Right hindlimb (tissue), 1 donor: ENCODE results near the gene CTSA.
"Not testable (repeated sequence)": the region's sequence is repeated elsewhere in the genome, so short reads cannot be mapped to it uniquely, and the experiment has no call there.

Source experiments
- DNase-seq: peaks from one replicate; pipeline ENCODE4 v3.0.0-alpha.2; 2018

CTSA gene

GRCh38 chr20:45897289-45897688 is 6.2 kb downstream of the CTSA start:
- DNase-seq: no peak

DNA sequence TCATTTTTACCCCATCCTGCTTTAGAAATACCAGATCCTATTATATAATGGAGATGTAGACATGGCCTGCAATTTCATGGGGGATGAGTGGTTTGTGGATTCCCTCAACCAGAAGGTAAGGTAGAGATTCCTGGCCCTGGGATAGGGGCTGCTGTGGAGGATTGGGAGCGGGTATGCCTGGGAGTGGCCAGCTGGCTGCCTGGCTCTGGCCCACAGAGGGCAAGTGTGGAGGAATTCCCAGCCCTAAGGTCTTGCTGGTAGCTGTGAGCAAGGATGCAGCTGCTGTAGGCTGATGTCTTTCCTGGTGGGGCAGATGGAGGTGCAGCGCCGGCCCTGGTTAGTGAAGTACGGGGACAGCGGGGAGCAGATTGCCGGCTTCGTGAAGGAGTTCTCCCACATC is 6.6 kb downstream of the CTSA start:
- DNase-seq: no peak

DNA sequence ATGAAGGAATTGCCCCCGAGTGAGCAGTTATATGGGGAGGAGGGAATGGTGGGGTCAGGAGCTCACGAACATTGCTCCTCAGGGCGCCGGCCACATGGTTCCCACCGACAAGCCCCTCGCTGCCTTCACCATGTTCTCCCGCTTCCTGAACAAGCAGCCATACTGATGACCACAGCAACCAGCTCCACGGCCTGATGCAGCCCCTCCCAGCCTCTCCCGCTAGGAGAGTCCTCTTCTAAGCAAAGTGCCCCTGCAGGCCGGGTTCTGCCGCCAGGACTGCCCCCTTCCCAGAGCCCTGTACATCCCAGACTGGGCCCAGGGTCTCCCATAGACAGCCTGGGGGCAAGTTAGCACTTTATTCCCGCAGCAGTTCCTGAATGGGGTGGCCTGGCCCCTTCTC is 7.2 kb downstream of the CTSA start:
- no peak for DNase-seq

- DNase-seq: no peak
These were observed 8.1 kb downstream of the CTSA start for GRCh38 chr20:45899046-45899835.

DNA sequence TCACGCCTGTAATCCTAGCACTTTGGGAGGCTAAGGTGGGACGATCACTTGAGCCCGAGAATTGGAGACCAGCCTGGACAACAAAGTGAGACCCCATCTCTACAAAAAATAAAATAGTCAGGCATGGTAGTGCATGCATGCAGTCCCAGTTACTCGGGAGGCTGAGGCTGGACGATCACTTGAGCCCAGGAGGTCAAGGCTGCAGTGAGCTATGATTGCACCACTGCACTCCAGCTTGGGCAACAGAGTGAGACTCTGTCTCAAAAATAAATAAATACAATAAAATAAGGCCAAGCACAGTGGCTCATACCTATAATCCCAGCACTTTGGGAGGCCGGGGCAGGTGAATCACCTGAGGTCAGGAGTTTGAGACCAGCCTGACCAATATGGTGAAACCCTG is 10.2 kb downstream of the CTSA start:
- DNase-seq: not testable (repeated sequence)

- no peak for DNase-seq
These were observed 11.1 kb downstream of the CTSA start for GRCh38 chr20:45902199-45902701.

DNA sequence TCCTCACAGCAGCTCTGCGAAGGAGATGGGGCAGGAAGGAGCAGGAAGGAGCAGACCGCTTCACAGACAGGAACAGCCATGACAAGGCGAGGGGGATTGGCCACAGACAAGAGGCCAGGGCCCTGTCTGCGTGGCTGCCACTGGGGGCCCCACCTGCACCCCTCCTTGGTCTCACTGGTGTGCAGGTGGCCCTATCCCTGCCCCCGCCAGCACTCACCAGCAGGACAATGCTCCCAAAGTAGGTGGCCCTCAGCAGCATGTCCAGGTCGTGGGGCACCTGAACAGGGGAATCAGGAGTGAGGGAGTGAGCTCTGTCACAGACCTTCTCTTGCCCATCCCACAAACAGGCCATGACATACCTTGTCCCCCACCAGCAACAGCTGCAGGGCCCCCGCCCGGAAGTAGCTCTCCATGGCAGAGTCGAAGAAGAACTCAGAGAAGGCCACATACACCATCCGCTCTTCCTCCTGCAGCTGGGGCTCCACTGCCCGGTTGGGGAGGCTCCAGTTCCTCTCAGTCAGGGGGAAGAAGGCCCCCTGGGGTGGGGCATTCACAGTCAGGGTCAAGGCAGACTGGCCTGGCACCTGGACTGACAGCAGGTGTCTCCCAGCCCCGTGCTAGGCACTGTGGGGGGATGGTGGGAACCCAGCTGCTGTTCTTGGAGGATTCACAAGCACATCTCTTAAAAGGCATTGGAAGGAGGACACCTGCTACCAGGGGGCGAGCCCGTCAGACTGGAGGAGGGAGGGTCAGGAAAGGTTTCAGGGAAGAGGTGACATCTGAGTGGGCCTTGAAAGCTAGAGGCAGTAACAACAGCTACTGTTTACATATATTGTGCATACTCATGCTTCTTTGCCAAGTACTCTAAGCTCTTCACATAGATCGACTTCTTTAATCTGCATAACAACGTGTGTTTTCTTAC is 13.7 kb downstream of the CTSA start:
- DNase-seq: no peak

GRCh38 chr20:45905505-45906079 is 14.5 kb downstream of the CTSA start:
- DNase-seq: no peak

DNA sequence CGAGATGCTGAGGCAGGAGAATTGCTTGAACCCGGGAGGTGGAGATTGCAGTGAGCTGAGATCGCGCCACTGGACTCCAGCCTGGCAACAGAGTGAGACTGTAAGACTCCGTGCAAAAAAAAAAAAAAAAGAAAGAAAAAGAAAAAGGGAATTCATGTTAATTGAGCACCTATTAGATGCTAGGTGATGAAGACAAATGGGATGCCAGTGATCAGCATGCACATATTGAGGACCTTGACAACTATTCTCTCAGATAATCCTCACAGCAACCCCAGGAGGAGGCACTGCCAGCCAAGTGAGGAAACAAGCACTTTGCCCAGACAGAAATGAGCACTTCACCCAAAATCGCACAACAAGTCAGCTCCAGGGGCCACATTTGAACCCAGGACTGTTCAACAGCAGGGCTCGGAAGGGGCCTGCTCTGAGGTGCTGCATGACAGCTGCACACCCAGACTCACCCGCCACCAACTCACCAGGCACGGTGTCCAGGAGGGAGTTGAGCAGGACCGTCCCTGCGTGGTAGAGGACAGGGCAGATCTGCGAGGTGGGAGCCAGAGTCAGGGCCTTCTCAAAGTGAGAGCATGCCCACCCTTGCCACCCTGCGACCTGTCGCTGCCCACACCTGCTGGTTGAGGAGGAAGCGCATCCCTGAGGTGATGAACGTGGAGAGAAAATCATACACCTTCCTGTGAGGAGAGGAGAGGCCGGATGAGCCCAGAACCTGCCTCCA is 16.2 kb downstream of the CTSA start:
- DNase-seq: no peak

DNA sequence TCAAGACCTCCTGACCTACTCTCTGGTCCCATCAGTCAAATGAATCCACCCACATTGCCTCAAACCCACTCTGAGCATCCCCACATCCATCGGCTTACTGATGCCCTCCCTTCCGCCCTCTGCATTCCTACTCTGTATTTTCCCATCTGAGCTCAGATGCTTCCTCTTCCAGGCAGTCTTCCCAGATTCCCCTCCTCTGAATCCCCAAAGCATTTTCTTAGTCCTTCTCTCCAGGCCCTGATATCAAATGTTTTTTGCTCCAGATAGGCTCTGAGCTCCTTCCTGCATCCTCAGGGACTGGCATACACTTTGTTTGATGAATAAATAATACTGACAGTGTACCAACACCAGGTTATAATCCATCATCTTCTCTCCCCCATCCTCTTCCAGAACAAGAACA is 16.9 kb downstream of the CTSA start:
- no peak for DNase-seq

DNA sequence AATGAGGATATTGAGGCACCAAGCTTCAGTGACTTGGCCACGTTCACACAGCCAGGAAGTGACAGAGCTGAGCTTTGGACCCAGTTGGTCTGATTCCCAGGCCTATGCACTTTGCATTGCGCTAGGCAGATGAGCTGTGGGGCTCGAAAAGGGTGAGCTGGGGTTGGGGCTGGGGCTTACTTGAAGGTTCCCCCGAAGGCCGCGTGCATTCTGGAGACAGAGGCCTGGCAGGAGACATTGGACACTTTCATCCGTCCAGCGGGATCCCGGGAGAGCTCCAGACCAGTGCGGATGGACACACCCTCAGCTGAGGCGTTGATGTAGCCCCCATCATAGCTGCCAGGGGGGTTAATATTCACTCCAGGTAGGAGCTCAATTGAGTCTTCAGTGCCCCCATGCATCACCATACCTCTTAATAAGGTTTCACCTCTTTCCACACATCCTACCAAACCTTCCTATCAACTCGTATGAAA is 18.2 kb downstream of the CTSA start:
- DNase-seq: no peak

DNA sequence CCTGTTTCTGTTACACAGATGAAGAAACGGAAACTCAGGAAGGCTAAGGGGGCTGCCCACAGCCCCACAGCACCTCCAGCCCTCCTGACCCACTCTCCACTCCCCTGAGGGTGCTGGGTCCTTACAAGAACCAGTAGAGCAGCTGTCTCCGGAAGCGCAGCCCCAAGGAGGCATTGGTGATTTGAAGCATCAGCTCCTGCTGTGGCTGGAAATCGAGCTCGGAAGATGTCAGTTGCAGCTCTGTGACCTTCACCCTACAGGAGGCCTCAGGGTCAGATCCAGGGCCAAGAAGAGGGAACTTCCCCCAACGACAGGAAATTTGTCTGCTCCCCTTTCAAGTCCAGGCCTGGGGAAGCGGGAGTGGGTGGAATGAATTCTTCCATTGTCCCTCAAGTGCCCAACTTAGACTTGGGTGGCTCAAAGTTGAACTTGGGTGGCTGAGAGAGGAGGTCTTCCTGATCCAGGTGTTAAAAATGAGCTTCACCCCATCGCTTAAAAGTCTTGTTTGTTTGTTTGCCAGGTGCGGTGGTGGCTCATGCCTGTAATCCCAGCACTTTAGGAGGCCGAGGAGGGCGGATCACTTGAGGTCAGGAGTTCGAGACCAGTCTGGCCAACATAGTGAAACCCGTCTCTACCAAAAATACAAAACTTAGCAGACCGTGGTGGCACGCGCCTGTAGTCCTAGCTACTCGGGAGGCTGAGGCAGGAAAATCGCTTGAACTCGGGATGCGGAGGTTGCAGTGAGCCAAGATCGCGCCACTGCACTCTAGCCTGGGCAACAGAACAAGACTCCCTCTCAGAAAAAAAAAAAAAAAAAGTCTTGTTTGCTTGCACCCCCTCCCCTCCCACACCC is 18.9 kb downstream of the CTSA start:
- no peak for DNase-seq

- peak; percentile 94 for DNase-seq
These were observed 19.7 kb downstream of the CTSA start for GRCh38 chr20:45910670-45911485.

DNA sequence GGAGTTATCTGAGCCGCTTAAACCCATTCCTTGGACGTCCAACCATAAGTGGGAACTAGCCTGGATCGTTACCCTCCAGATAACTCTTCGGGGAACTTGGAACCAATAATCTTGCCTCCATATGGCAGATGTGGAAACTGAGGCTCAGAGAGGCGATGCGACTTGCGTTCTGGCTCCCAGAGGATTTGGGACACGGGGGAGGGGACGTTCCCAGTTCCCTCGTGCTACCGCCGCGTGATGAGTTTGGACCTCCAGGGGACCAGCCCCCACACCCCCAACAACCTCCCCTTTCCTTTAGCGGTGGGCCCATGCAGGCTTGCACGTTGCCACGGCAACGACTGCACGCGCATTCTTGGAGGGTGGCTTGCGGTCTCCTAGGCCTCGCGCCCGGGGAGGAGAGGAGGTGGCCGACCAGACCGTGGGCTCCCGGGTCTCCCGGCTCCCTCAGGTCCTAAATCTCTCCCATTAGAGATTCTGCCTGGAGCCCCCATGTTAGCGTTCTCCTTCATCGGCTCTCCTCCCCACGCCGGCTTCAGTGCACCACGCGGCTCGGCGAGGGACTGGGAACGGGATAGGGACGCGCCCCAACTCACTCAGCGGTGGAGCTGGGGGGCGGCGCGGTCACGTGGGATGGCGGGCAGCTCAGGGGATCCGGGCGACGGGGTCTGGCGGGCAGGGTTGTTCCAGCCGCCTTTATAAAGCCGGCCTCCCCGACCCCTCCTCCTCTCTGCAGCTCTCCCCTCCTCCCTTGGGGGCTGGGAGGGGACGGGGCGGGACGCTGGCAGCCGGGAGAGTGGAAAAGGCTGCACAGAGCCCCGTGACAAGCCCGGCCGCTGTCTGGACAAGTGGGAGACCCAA is 20.6 kb downstream of the CTSA start, which contains the start of gene PLTP:
TSS of gene PLTP (minus strand) at position 670 of the 858 bp plus-strand sequence. CDS start 703 bp downstream, outside the sequence.
- DNase-seq: peak; percentile 85

- no peak for DNase-seq
These were observed 21.2 kb downstream of the CTSA start for GRCh38 chr20:45912344-45912682.

DNA sequence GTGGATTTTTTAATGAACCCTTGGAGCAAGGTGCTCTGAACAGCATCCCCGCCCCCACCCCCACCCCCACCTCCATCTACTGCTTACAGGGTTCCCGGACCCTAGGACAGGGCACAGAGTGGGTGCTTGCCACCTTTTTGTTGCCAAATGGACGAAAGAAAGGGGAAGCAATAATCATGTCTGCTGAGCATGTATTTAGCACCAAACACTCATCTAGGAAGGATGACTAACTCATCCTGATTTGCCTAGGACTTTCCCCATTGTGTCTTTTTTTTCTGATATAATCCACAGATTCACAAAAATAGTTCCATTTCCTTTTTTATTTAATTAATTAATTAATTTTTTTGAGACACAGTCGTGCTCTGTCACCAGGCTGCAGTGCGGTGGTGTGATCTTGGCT is 22.0 kb downstream of the CTSA start:
- DNase-seq: no peak

DNA sequence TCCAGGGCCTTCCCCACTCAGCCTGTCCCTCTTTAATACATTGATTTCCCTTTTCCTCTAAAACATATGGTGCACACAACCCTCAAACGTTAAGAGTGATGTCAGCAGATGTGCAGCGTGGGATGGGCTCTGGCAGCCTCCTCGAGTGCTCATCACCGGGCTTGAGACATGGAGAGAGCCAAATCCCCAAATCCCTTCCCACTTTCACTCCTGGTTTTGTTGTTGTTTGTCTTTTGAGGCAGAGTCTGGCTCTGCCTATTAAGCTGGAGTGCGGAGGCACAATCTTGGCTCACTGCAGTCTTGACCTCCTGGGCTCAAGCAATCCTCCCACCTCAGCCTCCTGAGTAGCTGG is 26.6 kb downstream of the CTSA start:
- peak; percentile 83 for DNase-seq

DNA sequence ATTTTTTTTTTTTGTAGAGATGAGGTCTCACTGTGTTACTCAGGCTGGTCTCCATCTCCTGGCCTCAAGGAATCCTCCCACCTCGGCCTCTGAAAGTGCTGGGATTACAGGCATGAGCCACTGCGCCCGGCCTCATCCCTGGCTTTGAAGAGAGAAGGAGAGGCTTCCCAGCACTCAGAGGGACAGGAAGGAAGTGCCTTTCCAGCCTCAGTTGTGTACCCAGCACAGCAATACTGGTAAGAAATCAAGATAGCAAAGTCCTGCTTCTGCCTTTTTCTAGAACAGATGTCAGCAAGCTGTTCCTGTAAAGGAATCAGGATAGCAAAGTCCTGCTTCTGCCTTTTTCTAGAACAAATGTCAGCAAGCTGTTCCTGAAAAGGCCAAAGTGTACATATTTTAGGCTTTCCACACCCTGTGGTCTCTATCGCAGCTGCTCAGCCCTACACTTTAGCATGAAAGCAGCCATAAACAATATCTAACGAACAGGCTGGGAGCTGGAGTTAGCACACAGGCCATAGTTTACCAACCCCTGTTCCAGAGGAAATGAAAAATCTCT is 27.1 kb downstream of the CTSA start:
- DNase-seq: no peak

- no peak for DNase-seq
These were observed 27.8 kb downstream of the CTSA start for GRCh38 chr20:45918779-45919537.
